Hepatocyte (in vitro differentiated cells): ENCODE data around the gene SMC1A. TPM values are rescaled to one million over a fixed set of nuclear protein-coding genes. Genes with fewer than 3 reads are reported as not detected.

Experiments used
- DNase-seq: peaks from one replicate; pipeline ENCODE4 v3.0.0-alpha.2; 2016; ENCODE audit warnings: low spot score
- H2AFZ ChIP-seq: fragments of 200-600 bp; sonication (generic); 2 replicates; pipeline ENCODE4 v1.6.0; 2016; ENCODE audit warnings: antibody characterized with exemption, mild to moderate bottlenecking
- H3K27ac ChIP-seq: fragments of 200-600 bp; sonication (generic); 2 replicates; pipeline ENCODE4 v1.5.1; 2016; ENCODE audit warnings: mild to moderate bottlenecking
- H3K27me3 ChIP-seq: fragments of 200-600 bp; sonication (generic); 2 replicates; pipeline ENCODE4 v1.6.1; 2016
- H3K36me3 ChIP-seq: fragments of 200-600 bp; sonication (generic); replicated peaks from 2 replicates; pipeline ENCODE4 v1.5.1; 2016; ENCODE audit warnings: low read depth; ENCODE audit not compliant: insufficient read depth
- H3K4me1 ChIP-seq: fragments of 200-600 bp; sonication (generic); 2 replicates; pipeline ENCODE4 v1.5.1; 2016; ENCODE audit warnings: mild to moderate bottlenecking, moderate library complexity; ENCODE audit not compliant: insufficient read depth
- H3K4me2 ChIP-seq: fragments of 200-600 bp; sonication (generic); 2 replicates; pipeline ENCODE4 v1.6.0; 2016
- H3K4me3 ChIP-seq: fragments of 200-600 bp; sonication (generic); 2 replicates; pipeline ENCODE4 v1.5.1; 2016; ENCODE audit warnings: mild to moderate bottlenecking
- H3K79me2 ChIP-seq: fragments of 200-600 bp; sonication (generic); 2 replicates; pipeline ENCODE4 v1.6.0; 2017; ENCODE audit warnings: mild to moderate bottlenecking
- H3K9me2 ChIP-seq: fragments of 200-600 bp; sonication (generic); replicated peaks from 2 replicates; pipeline ENCODE4 v1.6.0; 2017; ENCODE audit warnings: mild to moderate bottlenecking; ENCODE audit not compliant: insufficient read depth
- H3K9me3 ChIP-seq: fragments of 200-600 bp; sonication (generic); 2 replicates; pipeline ENCODE4 v1.5.1; 2016; ENCODE audit warnings: low read depth, mild to moderate bottlenecking
- H4K20me1 ChIP-seq: fragments of 200-600 bp; sonication (generic); 2 replicates; pipeline ENCODE4 v1.6.0; 2016; ENCODE audit warnings: mild to moderate bottlenecking; ENCODE audit not compliant: insufficient read depth, poor library complexity, severe bottlenecking
- CTCF ChIP-seq: fragments of 200-600 bp; sonication (generic); IDR thresholded peaks from 2 replicates; pipeline ENCODE4 v1.5.1; 2016; ENCODE audit warnings: antibody characterized with exemption, mild to moderate bottlenecking; ENCODE audit not compliant: poor library complexity
- EZH2 ChIP-seq: fragments of 200-600 bp; sonication (generic); IDR thresholded peaks from 2 replicates; pipeline ENCODE4 v1.6.1; 2016; ENCODE audit warnings: antibody characterized with exemption, mild to moderate bottlenecking, borderline replicate concordance
- EZH2phosphoT487 ChIP-seq: fragments of 200-600 bp; sonication (generic); IDR thresholded peaks from one replicate; pipeline ENCODE4 v1.6.1; 2018; ENCODE audit warnings: antibody characterized with exemption, mild to moderate bottlenecking, low read depth, moderate library complexity; ENCODE audit not compliant: unreplicated experiment, severe bottlenecking
- WGBS: methylation state at CpG from one replicate; pipeline ENCODE4 v1.1.6; 2016; ENCODE audit warnings: low lambda C conversion rate; ENCODE audit errors: missing lambda C conversion rate; 5-methylcytosine and 5-hydroxymethylcytosine counted together
- polyA plus RNA-seq: library from polyadenylated mRNA; unstranded; fragments of >200 nt; fragmentation: Nextera tagmentation; extraction: Ambion mirVana; gene quantifications from 2 replicates; pipeline ENCODE4 v1.2.1, GENCODE V29; 2016
- total RNA-seq: library from RNA; depleted of rRNA; stranded (reverse); fragments of >200 nt; gene quantifications from 2 replicates; pipeline ENCODE4 v1.2.3, GENCODE V29; 2014

The SMC1A gene
- total and polyA plus RNA-seq, 2 experiments from 2014 or later, result 14.0 to 24.7 TPM

- WGBS, result 75% methylated on average over 4 of the region's 4 CpGs
- no peaks in the 10 kb centered on the region for H4K20me1 ChIP-seq
- no peak for DNase-seq
- no peak overlapping the region for H3K4me2 ChIP-seq
- H3K4me1 ChIP-seq, result no peaks in the 10 kb centered on the region
- no peaks in the 10 kb centered on the region for H3K9me3 ChIP-seq
- H3K36me3 ChIP-seq, result no peaks in the 10 kb centered on the region
- no peaks in the 10 kb centered on the region for H3K9me2 ChIP-seq
- no peaks in the 10 kb centered on the region for H3K27me3 ChIP-seq
- TF ChIP-seq CTCF, result no peak
- no peak for TF ChIP-seq EZH2
- no peak for TF ChIP-seq EZH2phosphoT487
- H3K27ac ChIP-seq, result no peak overlapping the region
- H3K79me2 ChIP-seq, result no peaks in the 10 kb centered on the region
- no peak overlapping the region for H3K4me3 ChIP-seq
- H2AFZ ChIP-seq, result no peak overlapping the region
Observed at GRCh38 chrX:53379747-53380146, 42.7 kb downstream of the SMC1A start.

GRCh38 chrX:53379008-53379710, 43.3 kb downstream of the SMC1A start:
- Histone ChIP-seq H3K4me1 (no peaks in the 10 kb centered on the region), H4K20me1 (no peaks in the 10 kb centered on the region), H3K9me2 (no peaks in the 10 kb centered on the region), H3K4me2 (no peak overlapping the region), H3K27me3 (no peaks in the 10 kb centered on the region), H2AFZ (no peak overlapping the region), H3K36me3 (no peaks in the 10 kb centered on the region), H3K4me3 (no peak overlapping the region), H3K9me3 (no peaks in the 10 kb centered on the region), H3K27ac (no peak overlapping the region), H3K79me2 (no peaks in the 10 kb centered on the region)
- WGBS, result 89% methylated on average over 3 of the region's 3 CpGs
- no peak for DNase-seq
- TF ChIP-seq EZH2phosphoT487, result no peak
- TF ChIP-seq EZH2, result no peak
- no peak for TF ChIP-seq CTCF

GRCh38 chrX:53377464-53377863, 45.0 kb downstream of the SMC1A start:
- H3K9me3 ChIP-seq, result no peaks in the 10 kb centered on the region
- H3K27me3 ChIP-seq, result no peaks in the 10 kb centered on the region
- no peaks in the 10 kb centered on the region for H3K79me2 ChIP-seq
- H3K9me2 ChIP-seq, result no peaks in the 10 kb centered on the region
- H3K4me1 ChIP-seq, result no peaks in the 10 kb centered on the region
- no peak overlapping the region for H2AFZ ChIP-seq
- H3K27ac ChIP-seq, result no peak overlapping the region
- no peaks in the 10 kb centered on the region for H4K20me1 ChIP-seq
- TF ChIP-seq EZH2phosphoT487, result no peak
- TF ChIP-seq EZH2, result no peak
- TF ChIP-seq CTCF, result no peak
- H3K4me3 ChIP-seq, result no peak overlapping the region
- no peak overlapping the region for H3K4me2 ChIP-seq
- no peaks in the 10 kb centered on the region for H3K36me3 ChIP-seq
- WGBS, result 57% methylated on average over 2 of the region's 2 CpGs
- DNase-seq, result no peak

GRCh38 chrX:53376888-53377287, 45.6 kb downstream of the SMC1A start:
- no peak for DNase-seq
- no peaks in the 10 kb centered on the region for H3K27me3 ChIP-seq
- H2AFZ ChIP-seq, result no peak overlapping the region
- H4K20me1 ChIP-seq, result no peaks in the 10 kb centered on the region
- no peaks in the 10 kb centered on the region for H3K9me3 ChIP-seq
- H3K27ac ChIP-seq, result no peak overlapping the region
- no peak overlapping the region for H3K4me3 ChIP-seq
- no peaks in the 10 kb centered on the region for H3K79me2 ChIP-seq
- no peaks in the 10 kb centered on the region for H3K4me1 ChIP-seq
- no peaks in the 10 kb centered on the region for H3K9me2 ChIP-seq
- 72% methylated on average over 6 of the region's 6 CpGs for WGBS
- H3K36me3 ChIP-seq, result no peaks in the 10 kb centered on the region
- TF ChIP-seq CTCF, result no peak
- TF ChIP-seq EZH2, result no peak
- TF ChIP-seq EZH2phosphoT487, result no peak
- H3K4me2 ChIP-seq, result no peak overlapping the region
